K562 (cell line): ENCODE data around the gene GCA.

Experiments used
- DNMT1 ChIP-seq: fragments of 450-650 bp; IDR thresholded peaks from 2 replicates; pipeline ENCODE4 v1.6.1; 2016; ENCODE audit warnings: antibody characterized with exemption, mild to moderate bottlenecking
- FOXP4 ChIP-seq: sonication (generic); formaldehyde crosslinking; IDR thresholded peaks from 2 replicates; pipeline ENCODE4 v1.8.0; 2022; ENCODE audit warnings: mild to moderate bottlenecking, missing genetic modification reagents, borderline replicate concordance
- NFIX ChIP-seq: fragments of 250-450 bp; sonication (Bioruptor Pico); IDR thresholded peaks from 2 replicates; pipeline ENCODE4 v1.4.0; 2020; ENCODE audit warnings: low read depth, mild to moderate bottlenecking, moderate library complexity
- TBL1XR1 ChIP-seq, 2 experiments: IDR thresholded peaks; 2 replicates each; pipeline ENCODE4 v1.6.1; 2012; ENCODE audit warnings: improper control_type of control experiment in 2 of 2, low read length in 2 of 2, mild to moderate bottlenecking in 1 of 2
- ZC3H4 ChIP-seq: sonication (generic); formaldehyde crosslinking; IDR thresholded peaks from 2 replicates; pipeline ENCODE4 v1.9.0; 2021; ENCODE audit warnings: missing genetic modification reagents, borderline replicate concordance
- ZMIZ1 ChIP-seq, 2 experiments: fragments of 150-350 bp in 1 of 2; IDR thresholded peaks; 2 replicates each; pipeline ENCODE4 v1.6.1; 2012 to 2016; ENCODE audit warnings: low read depth in 2 of 2, low read length in 2 of 2, mild to moderate bottlenecking in 1 of 2, moderate library complexity in 1 of 2
- ZNF354B ChIP-seq: fragments of 250-450 bp; sonication (Bioruptor Pico); IDR thresholded peaks from 2 replicates; pipeline ENCODE4 v1.4.0; 2020

GRCh38 chr2:162317058-162317742 is 26.7 kb upstream of the GCA start:
- TF ChIP-seq ZC3H4 (CRISPR knock-in tag) (no peak), FOXP4 (CRISPR knock-in tag) (no peak), ZMIZ1 (IDR thresholded peaks at IDR 0.05; ENCODE audit: low read depth in 2 of 2, low read length in 2 of 2) (no peak), ZNF354B (CRISPR knock-in tag) (no peak), NFIX (CRISPR knock-in tag) (no peak), DNMT1 (no peak), TBL1XR1 (IDR thresholded peaks at IDR 0.05; ENCODE audit: low read length in 2 of 2) (no peak)
